ENCODE results near the gene TIE1. TPM values are rescaled to one million over a fixed set of nuclear protein-coding genes. Genes with fewer than 3 reads are reported as not detected.

TIE1 gene
- total RNA-seq, 1 donor from 2014 or later = 699 TPM

- DNase-seq (ENCODE audit: low read depth, low spot score) = no peak
These were observed 27.1 kb upstream of the TIE1 start for GRCh38 chr1:43273708-43274107.

GRCh38 chr1:43274125-43274803, 26.5 kb upstream of the TIE1 start:
- peak; percentile 36 for DNase-seq (ENCODE audit: low read depth, low spot score)

GRCh38 chr1:43274804-43275180, 26.0 kb upstream of the TIE1 start:
- no peak for DNase-seq (ENCODE audit: low read depth, low spot score)

- no peak for DNase-seq (ENCODE audit: low read depth, low spot score)
These were observed 24.8 kb upstream of the TIE1 start for GRCh38 chr1:43275826-43276620.

GRCh38 chr1:43276673-43277072, 24.1 kb upstream of the TIE1 start:
- DNase-seq (ENCODE audit: low read depth, low spot score) = no peak

GRCh38 chr1:43277116-43277876, 23.5 kb upstream of the TIE1 start:
- DNase-seq (ENCODE audit: low read depth, low spot score) = no peak

GRCh38 chr1:43279161-43279560, 21.6 kb upstream of the TIE1 start:
- no peak for DNase-seq (ENCODE audit: low read depth, low spot score)

- DNase-seq (ENCODE audit: low read depth, low spot score) = no peak
These were observed 21.1 kb upstream of the TIE1 start for GRCh38 chr1:43279666-43280065.

GRCh38 chr1:43280692-43281091, 20.1 kb upstream of the TIE1 start:
- DNase-seq (ENCODE audit: low read depth, low spot score) = no peak

- no peak for DNase-seq (ENCODE audit: low read depth, low spot score)
These were observed 18.3 kb upstream of the TIE1 start for GRCh38 chr1:43282220-43283195.

- DNase-seq (ENCODE audit: low read depth, low spot score) = no peak
These were observed 16.7 kb upstream of the TIE1 start for GRCh38 chr1:43284065-43284464.

- no peak for DNase-seq (ENCODE audit: low read depth, low spot score)
These were observed 16.2 kb upstream of the TIE1 start for GRCh38 chr1:43284546-43285110.

GRCh38 chr1:43285269-43285990, 15.4 kb upstream of the TIE1 start, which contains the start of gene C1orf210:
C1orf210 (minus strand) TSS chr1:43285581; CDS start chr1:43283270, 2,311 bp downstream.
- no peak for DNase-seq (ENCODE audit: low read depth, low spot score)

- no peak for DNase-seq (ENCODE audit: low read depth, low spot score)
These were observed 14.7 kb upstream of the TIE1 start for GRCh38 chr1:43286115-43286514.

GRCh38 chr1:43286533-43286932, 14.2 kb upstream of the TIE1 start:
- no peak for DNase-seq (ENCODE audit: low read depth, low spot score)

- DNase-seq (ENCODE audit: low read depth, low spot score) = no peak
These were observed 12.6 kb upstream of the TIE1 start for GRCh38 chr1:43288058-43288784.

GRCh38 chr1:43288785-43289706, 11.7 kb upstream of the TIE1 start:
- DNase-seq (ENCODE audit: low read depth, low spot score) = no peak

- no peak for DNase-seq (ENCODE audit: low read depth, low spot score)
These were observed 8.6 kb upstream of the TIE1 start for GRCh38 chr1:43292216-43292615.
